H9 (cell line): ENCODE measurements around the gene SIT1. TPM values are rescaled to one million over a fixed set of nuclear protein-coding genes. Genes with fewer than 3 reads are reported as not detected.

ENCODE experiments used
- DNase-seq: peaks from one replicate; pipeline ENCODE4 v3.0.0-alpha.2; 2017
- H2AFZ ChIP-seq: one replicate; pipeline ENCODE4 v1.6.1; 2013; ENCODE audit warnings: mild to moderate bottlenecking, low read length, control low read depth, moderate library complexity
- H2AK5ac ChIP-seq: 2 replicates; pipeline ENCODE4 v1.6.1; 2013; ENCODE audit warnings: low read length, control low read depth, mixed read lengths; ENCODE audit not compliant: insufficient read length
- H2BK120ac ChIP-seq: one replicate; pipeline ENCODE4 v1.6.1; 2013; ENCODE audit warnings: low read depth, mild to moderate bottlenecking, low read length, control low read depth, inconsistent platforms; ENCODE audit not compliant: poor library complexity, severe bottlenecking
- H2BK12ac ChIP-seq: 2 replicates; pipeline ENCODE4 v1.6.1; 2013; ENCODE audit warnings: low read length, control low read depth, mixed read lengths, low read depth; ENCODE audit not compliant: insufficient read length
- H2BK15ac ChIP-seq: 2 replicates; pipeline ENCODE4 v1.6.1; 2013; ENCODE audit warnings: low read depth, low read length, control low read depth
- H2BK20ac ChIP-seq: one replicate; pipeline ENCODE4 v1.6.1; 2013; ENCODE audit warnings: low read depth, mild to moderate bottlenecking, low read length, control low read depth, inconsistent platforms; ENCODE audit not compliant: poor library complexity, severe bottlenecking
- H2BK5ac ChIP-seq: 2 replicates; pipeline ENCODE4 v1.6.1; 2013; ENCODE audit warnings: low read length, control low read depth, mixed read lengths; ENCODE audit not compliant: insufficient read length
- H3K14ac ChIP-seq: 2 replicates; pipeline ENCODE4 v1.6.1; 2013; ENCODE audit warnings: low read length, control low read depth; ENCODE audit not compliant: insufficient read depth
- H3K18ac ChIP-seq: 2 replicates; pipeline ENCODE4 v1.6.1; 2013; ENCODE audit warnings: low read depth, mild to moderate bottlenecking, mixed read lengths, low read length, control low read depth; ENCODE audit not compliant: insufficient read length
- H3K23ac ChIP-seq: 2 replicates; pipeline ENCODE4 v1.6.1; 2013; ENCODE audit warnings: low read length, control low read depth, mixed read lengths, low read depth; ENCODE audit not compliant: insufficient read length
- H3K23me2 ChIP-seq: 2 replicates; pipeline ENCODE4 v1.6.1; 2013; ENCODE audit warnings: low read depth, mild to moderate bottlenecking, mixed read lengths, low read length, control low read depth; ENCODE audit not compliant: insufficient read length, poor library complexity, severe bottlenecking
- H3K27ac ChIP-seq: 2 replicates; pipeline ENCODE4 v1.5.1; 2013; ENCODE audit warnings: low read length, control low read depth, mixed read lengths, low read depth; ENCODE audit not compliant: insufficient read length
- H3K27me3 ChIP-seq: 2 replicates; pipeline ENCODE4 v1.6.1; 2013; ENCODE audit warnings: low read length, control low read depth, inconsistent platforms; ENCODE audit not compliant: insufficient read depth
- H3K4ac ChIP-seq: 2 replicates; pipeline ENCODE4 v1.6.1; 2013; ENCODE audit warnings: low read depth, mild to moderate bottlenecking, control low read depth, inconsistent platforms, low read length, moderate library complexity
- H3K4me1 ChIP-seq: 2 replicates; pipeline ENCODE4 v1.6.1; 2013; ENCODE audit warnings: low read length, control low read depth, inconsistent platforms; ENCODE audit not compliant: insufficient read depth
- H3K4me2 ChIP-seq: 2 replicates; pipeline ENCODE4 v1.6.1; 2013; ENCODE audit warnings: low read length, control low read depth, mixed read lengths; ENCODE audit not compliant: insufficient read length, insufficient read depth
- H3K56ac ChIP-seq: 2 replicates; pipeline ENCODE4 v1.6.1; 2013; ENCODE audit warnings: low read depth, mild to moderate bottlenecking, mixed read lengths, low read length, control low read depth; ENCODE audit not compliant: insufficient read length
- H3K79me1 ChIP-seq: 2 replicates; pipeline ENCODE4 v1.6.1; 2013; ENCODE audit warnings: low read depth, mild to moderate bottlenecking, moderate library complexity, low read length, control low read depth, inconsistent platforms; ENCODE audit not compliant: insufficient read depth, poor library complexity, severe bottlenecking
- H3K79me2 ChIP-seq: 2 replicates; pipeline ENCODE4 v1.6.1; 2013; ENCODE audit warnings: low read length, control low read depth, inconsistent platforms; ENCODE audit not compliant: insufficient read depth
- H3K9ac ChIP-seq: 2 replicates; pipeline ENCODE4 v1.6.1; 2013; ENCODE audit warnings: low read length, control low read depth, mixed read lengths; ENCODE audit not compliant: insufficient read length; ENCODE audit errors: extremely low read depth
- H3K9me3 ChIP-seq: one replicate; pipeline ENCODE4 v1.6.1; 2013; ENCODE audit warnings: low read depth, low read length, inconsistent platforms; ENCODE audit not compliant: control insufficient read depth
- H3T11ph ChIP-seq: one replicate; pipeline ENCODE4 v1.6.1; 2013; ENCODE audit warnings: mild to moderate bottlenecking, low read length, control low read depth, inconsistent platforms
- H4K20me1 ChIP-seq: one replicate; pipeline ENCODE4 v1.6.1; 2013; ENCODE audit not compliant: control insufficient read depth, insufficient read length, insufficient read depth
- H4K5ac ChIP-seq: 2 replicates; pipeline ENCODE4 v1.6.1; 2013; ENCODE audit warnings: low read depth, mild to moderate bottlenecking, mixed read lengths, low read length, control low read depth; ENCODE audit not compliant: insufficient read length
- H4K8ac ChIP-seq: replicated peaks from 2 replicates; pipeline ENCODE4 v1.6.1; 2013; ENCODE audit warnings: low read length, control low read depth, mixed read lengths, low read depth; ENCODE audit not compliant: insufficient read length
- H4K91ac ChIP-seq: 2 replicates; pipeline ENCODE4 v1.6.1; 2013; ENCODE audit warnings: low read depth, mild to moderate bottlenecking, moderate library complexity, mixed read lengths, low read length, control low read depth; ENCODE audit not compliant: insufficient read length
- H3K27ac Mint-ChIP-seq, 3 experiments: 2 replicates in 2 of 3; 3 replicates in 1 of 3; pipeline ENCODE4 v1.8.0; 2020 to 2021; ENCODE audit warnings: mixed read lengths in 3 of 3, mild to moderate bottlenecking in 1 of 3, moderate library complexity in 1 of 3
- H3K27me3 Mint-ChIP-seq: 2 replicates; pipeline ENCODE4 v1.8.0; 2021; ENCODE audit warnings: low read depth, mild to moderate bottlenecking, moderate library complexity, mixed read lengths
- H3K36me3 Mint-ChIP-seq, 3 experiments: 2 replicates in 2 of 3; 3 replicates in 1 of 3; pipeline ENCODE4 v1.8.0; 2020 to 2021; ENCODE audit warnings: low read depth in 3 of 3, mixed read lengths in 3 of 3; ENCODE audit not compliant: insufficient read depth in 1 of 3
- H3K4me1 Mint-ChIP-seq, 2 experiments: 2 replicates each; pipeline ENCODE4 v1.8.0; 2020; ENCODE audit warnings: mixed read lengths in 2 of 2
- H3K4me3 Mint-ChIP-seq, 2 experiments: 2 replicates in 1 of 2; 3 replicates in 1 of 2; pipeline ENCODE4 v1.8.0; 2020 to 2021; ENCODE audit warnings: mild to moderate bottlenecking in 2 of 2, mixed read lengths in 2 of 2, moderate library complexity in 1 of 2
- H3K9me3 Mint-ChIP-seq, 2 experiments: 2 replicates in 1 of 2; 3 replicates in 1 of 2; pipeline ENCODE4 v1.8.0; 2020; ENCODE audit warnings: mild to moderate bottlenecking in 2 of 2, mixed read lengths in 2 of 2, moderate library complexity in 1 of 2
- WGBS: extraction: QIAGEN DNeasy Blood & Tissue Kit; methylation state at CpG from one replicate; pipeline ENCODE4 v1.1.7; 2013; ENCODE audit warnings: missing lambda C conversion rate, low lambda C conversion rate, mixed read lengths; ENCODE audit not compliant: insufficient read length; ENCODE audit errors: extremely low coverage; 5-methylcytosine and 5-hydroxymethylcytosine counted together
- total RNA-seq: library from RNA; stranded (reverse); gene quantifications from 2 replicates; pipeline ENCODE4 v1.2.1, GENCODE V29; 2021
- TF ChIP-seq, protein P1 (sequence below): fragments of 200-600 bp; sonication (generic); conservative IDR thresholded peaks from 3 replicates; pipeline ENCODE4 v1.8.0; 2021; ENCODE audit warnings: antibody characterized with exemption, mild to moderate bottlenecking

SIT1 gene
- total RNA-seq, 1 experiment from 2014 or later: 1.6 TPM

DNA sequence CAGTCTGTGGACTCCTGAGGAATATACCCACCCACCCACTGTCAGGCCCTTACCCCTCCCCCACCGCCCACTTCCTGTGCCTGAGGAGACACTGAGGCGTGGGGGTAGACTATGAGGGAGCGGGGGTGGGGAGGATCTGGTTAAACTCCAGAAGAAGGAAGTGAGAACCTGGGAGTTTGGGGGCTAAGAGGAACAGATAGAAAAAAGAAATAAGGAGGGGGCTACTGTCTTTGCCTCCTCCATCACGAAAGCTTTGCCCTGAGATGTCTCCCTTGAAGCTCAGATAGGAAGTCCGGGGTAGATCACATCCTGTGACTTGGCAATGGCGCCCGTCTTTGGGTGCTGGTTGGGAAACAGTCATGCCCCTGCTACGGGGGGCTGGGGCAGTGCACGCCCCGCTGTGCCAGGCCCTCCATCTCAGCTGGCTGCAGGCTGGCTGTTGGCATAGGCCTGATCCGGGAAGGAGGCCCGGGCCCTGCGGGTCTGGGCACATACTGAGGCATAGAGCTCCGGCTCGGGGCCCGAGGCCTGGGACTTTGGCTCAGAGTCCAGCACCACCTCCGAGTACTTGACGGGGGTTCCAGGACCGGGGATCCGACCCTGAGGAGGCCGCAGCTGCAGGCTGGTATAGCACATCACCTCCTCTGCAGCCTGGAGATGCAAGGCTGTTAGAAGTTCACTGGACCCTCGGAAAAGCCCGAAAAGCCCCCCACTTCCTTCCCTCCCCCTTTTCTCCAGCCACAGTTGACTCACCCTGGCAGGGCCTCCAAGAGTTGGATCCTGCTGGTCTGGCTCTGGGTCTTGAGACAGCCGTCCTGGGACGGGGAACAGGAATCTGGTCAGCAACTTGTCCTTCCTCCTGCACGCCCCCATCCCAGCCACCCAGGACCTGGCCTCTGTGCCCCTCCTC, 1.0 kb downstream of the SIT1 start:
- no peaks in the 10 kb centered on the region for H3K9me3 ChIP-seq
- no peak overlapping the region for H3T11ph ChIP-seq
- no peak overlapping the region for H4K8ac ChIP-seq
- no peak overlapping the region for H3K14ac ChIP-seq
- H3K9ac ChIP-seq: no peak overlapping the region
- no peak overlapping the region for H2BK15ac ChIP-seq
- H3K27me3 ChIP-seq: 0 out of 2 replicates have a peak, but pooled peaks cover 2% of the 10 kb centered on the region
- no peak overlapping the region for H3K27ac Mint-ChIP-seq
- H3K27me3 Mint-ChIP-seq: peaks cover 5% of the 10 kb centered on the region
- TF ChIP-seq, protein P1, sequence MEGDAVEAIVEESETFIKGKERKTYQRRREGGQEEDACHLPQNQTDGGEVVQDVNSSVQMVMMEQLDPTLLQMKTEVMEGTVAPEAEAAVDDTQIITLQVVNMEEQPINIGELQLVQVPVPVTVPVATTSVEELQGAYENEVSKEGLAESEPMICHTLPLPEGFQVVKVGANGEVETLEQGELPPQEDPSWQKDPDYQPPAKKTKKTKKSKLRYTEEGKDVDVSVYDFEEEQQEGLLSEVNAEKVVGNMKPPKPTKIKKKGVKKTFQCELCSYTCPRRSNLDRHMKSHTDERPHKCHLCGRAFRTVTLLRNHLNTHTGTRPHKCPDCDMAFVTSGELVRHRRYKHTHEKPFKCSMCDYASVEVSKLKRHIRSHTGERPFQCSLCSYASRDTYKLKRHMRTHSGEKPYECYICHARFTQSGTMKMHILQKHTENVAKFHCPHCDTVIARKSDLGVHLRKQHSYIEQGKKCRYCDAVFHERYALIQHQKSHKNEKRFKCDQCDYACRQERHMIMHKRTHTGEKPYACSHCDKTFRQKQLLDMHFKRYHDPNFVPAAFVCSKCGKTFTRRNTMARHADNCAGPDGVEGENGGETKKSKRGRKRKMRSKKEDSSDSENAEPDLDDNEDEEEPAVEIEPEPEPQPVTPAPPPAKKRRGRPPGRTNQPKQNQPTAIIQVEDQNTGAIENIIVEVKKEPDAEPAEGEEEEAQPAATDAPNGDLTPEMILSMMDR: no peak
- H4K5ac ChIP-seq: no peak overlapping the region
- H3K23me2 ChIP-seq: no peaks in the 10 kb centered on the region
- no peak overlapping the region for H3K4me2 ChIP-seq
- H3K23ac ChIP-seq: no peak overlapping the region
- H3K36me3 Mint-ChIP-seq: no peaks in the 10 kb centered on the region
- no peak overlapping the region for H2BK5ac ChIP-seq
- H3K79me1 ChIP-seq: no peaks in the 10 kb centered on the region
- H4K20me1 ChIP-seq: no peaks in the 10 kb centered on the region
- H2BK20ac ChIP-seq: no peak overlapping the region
- no peak overlapping the region for H2BK120ac ChIP-seq
- no peak overlapping the region for H4K91ac ChIP-seq
- H2AFZ ChIP-seq: no peak overlapping the region
- H3K4me3 Mint-ChIP-seq: no peak overlapping the region; a peak in 1 of 5 replicates
- H2AK5ac ChIP-seq: no peak overlapping the region
- peaks cover 3% of the 10 kb centered on the region; the same call in 1 of the 2 replicates for H3K4me1 ChIP-seq
- no peak overlapping the region for H2BK12ac ChIP-seq
- peaks cover 27 to 33% of the 10 kb centered on the region in 2 experiments for H3K4me1 Mint-ChIP-seq
- no peak overlapping the region for H3K27ac ChIP-seq
- no peak overlapping the region for H3K56ac ChIP-seq
- H3K79me2 ChIP-seq: no peaks in the 10 kb centered on the region
- H3K4ac ChIP-seq: no peak overlapping the region
- H3K18ac ChIP-seq: no peak overlapping the region
- DNase-seq: no peak
- WGBS: no CpG with 5 or more reads among the region's 26 CpGs
- no peaks in the 10 kb centered on the region for H3K9me3 Mint-ChIP-seq
